22Rv1 (cell line): ENCODE measurements around the gene MAPK8IP2.
"Not testable (repeated sequence)": the region's sequence is repeated elsewhere in the genome, so short reads cannot be mapped to it uniquely, and the experiment has no call there.

ENCODE experiments used
- H3K27ac ChIP-seq: fragments of 450-650 bp; 2 replicates; pipeline ENCODE4 v1.5.1; 2017
- ZFX ChIP-seq: fragments of 450-650 bp; IDR thresholded peaks from 2 replicates; pipeline ENCODE4 v1.6.1; 2017; ENCODE audit warnings: antibody characterized with exemption, borderline replicate concordance
- TF ChIP-seq, protein P1 (sequence below): fragments of 450-650 bp; IDR thresholded peaks from 2 replicates; pipeline ENCODE4 v1.5.1; 2017; ENCODE audit warnings: mild to moderate bottlenecking

Gene MAPK8IP2

DNA sequence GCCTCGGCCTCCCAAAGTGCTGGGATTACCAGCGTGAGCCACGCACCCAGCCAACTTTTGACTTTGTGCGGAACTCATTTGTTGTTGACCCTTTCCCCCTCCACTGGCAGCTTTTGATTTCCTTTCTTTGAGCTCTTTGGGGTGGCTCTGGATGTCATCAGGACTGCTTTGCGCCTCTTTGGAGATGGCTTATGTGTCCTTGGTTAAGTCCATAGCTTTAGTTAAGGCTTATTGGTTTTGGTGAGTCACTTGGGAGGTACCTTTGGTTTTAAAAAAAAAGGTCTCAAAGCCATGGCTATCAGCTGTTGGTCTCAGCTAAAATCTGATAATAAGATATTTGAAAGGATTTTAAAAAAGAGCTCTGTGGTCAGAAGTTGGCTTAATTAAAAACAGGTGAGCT lies 32.5 kb downstream of the MAPK8IP2 start:
- no peak overlapping the region for H3K27ac ChIP-seq
- TF ChIP-seq, protein P1, sequence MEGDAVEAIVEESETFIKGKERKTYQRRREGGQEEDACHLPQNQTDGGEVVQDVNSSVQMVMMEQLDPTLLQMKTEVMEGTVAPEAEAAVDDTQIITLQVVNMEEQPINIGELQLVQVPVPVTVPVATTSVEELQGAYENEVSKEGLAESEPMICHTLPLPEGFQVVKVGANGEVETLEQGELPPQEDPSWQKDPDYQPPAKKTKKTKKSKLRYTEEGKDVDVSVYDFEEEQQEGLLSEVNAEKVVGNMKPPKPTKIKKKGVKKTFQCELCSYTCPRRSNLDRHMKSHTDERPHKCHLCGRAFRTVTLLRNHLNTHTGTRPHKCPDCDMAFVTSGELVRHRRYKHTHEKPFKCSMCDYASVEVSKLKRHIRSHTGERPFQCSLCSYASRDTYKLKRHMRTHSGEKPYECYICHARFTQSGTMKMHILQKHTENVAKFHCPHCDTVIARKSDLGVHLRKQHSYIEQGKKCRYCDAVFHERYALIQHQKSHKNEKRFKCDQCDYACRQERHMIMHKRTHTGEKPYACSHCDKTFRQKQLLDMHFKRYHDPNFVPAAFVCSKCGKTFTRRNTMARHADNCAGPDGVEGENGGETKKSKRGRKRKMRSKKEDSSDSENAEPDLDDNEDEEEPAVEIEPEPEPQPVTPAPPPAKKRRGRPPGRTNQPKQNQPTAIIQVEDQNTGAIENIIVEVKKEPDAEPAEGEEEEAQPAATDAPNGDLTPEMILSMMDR: no peak
- TF ChIP-seq ZFX: no peak

DNA sequence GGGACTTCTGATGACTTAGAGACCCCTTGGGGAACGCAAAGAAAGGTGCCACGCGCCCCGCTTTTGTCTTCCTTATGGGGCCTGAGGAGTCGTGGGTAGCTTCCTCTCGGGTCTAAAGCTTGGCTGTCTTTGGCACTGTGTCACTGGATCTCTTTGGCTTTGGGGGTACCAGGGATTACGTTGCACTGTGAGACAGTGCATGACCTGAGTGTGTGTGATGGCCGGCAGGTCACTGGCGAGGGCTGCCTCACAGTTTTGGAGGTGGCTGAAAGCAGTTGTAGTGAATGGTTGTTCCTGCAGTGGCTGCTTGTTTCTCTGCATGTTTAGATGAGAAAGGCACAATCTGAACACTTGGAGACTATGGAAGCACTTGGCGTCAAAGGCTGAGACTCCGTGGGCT lies 33.2 kb downstream of the MAPK8IP2 start:
- TF ChIP-seq ZFX: no peak
- TF ChIP-seq, protein P1: no peak

DNA sequence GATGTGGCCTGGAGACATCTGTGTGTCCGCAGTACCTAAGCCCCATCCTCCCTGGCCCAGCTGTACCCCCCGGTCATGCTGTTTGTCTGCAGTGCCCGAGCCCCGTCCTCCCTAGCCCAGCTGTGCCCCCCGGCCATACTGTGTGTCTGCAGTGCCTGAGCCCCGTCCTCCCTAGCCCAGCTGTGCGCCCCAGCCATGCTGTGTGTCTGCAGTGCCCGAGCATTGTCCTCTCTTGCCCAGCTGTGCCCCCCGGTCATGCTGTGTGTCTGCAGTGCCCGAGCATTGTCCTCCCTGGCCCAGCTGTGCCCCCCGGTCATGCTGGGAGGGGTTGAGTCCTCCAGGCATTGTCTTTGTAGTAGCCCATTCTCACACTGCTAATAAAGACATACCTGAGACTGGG lies 35.0 kb downstream of the MAPK8IP2 start:
- H3K27ac ChIP-seq: no peak overlapping the region
- TF ChIP-seq, protein P1: no peak
- no peak for TF ChIP-seq ZFX

More for the DNA sequence above, 33.2 kb downstream of the MAPK8IP2 start:
- no peak overlapping the region for H3K27ac ChIP-seq

DNA sequence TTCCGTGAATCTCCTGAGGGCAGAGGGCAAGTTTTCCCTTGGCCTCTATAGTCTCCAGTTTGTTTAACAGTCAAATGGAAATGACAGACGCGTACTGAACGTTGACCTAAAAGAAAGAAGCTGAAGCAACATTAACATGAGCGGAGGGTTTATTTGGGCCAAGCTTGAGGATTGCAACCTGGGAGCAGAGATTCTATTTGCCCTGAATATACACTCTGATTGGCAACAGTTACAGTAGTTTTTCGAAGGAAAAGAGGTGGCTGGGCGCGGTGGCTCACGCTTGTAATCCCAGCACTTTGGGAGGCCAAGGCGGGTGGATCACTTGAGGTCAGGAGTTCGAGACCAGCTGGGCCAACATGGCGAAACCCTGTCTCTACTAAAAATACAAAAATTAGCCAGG lies 39.7 kb downstream of the MAPK8IP2 start:
- H3K27ac ChIP-seq: not testable (repeated sequence)

DNA sequence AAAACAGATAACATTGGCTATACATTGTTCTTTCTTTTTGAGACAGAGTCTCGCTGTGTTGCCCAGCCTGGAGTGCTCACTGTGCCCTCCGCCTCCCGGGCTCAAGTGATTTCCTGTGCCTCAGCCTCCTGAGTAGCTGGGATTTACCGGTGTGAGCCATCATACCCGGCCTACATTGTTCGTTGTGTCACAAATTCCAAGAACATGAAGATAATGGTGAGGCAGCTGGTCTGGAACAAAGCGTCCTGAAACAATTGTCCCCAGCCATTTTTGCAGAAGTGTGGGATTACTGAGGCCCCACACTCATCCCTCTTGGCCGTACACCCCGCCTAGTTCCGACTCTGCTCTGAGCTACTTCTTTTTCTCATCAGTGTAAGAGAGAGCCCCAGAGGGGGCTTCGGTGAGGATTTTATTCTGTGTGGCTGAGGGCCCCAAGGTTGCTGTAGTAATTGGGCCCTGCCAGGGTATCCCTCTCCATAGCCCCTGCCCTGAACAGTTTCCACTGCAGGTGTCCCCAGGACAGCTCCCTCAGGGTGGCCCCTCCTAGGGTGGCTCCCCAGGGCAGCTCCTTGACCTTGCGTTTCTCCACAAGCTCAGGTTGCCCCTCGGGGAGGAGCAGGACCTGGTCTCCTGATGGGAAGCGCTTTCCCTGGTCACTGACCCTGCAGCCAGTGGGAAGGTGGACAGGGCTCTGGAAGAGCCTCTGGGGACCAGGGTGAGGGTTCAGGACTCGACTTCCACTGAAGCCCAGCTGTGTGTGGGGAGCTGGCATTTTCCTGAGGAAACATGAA lies 40.5 kb downstream of the MAPK8IP2 start:
- H3K27ac ChIP-seq: no peak overlapping the region
- no peak for TF ChIP-seq ZFX
- TF ChIP-seq, protein P1: no peak

DNA sequence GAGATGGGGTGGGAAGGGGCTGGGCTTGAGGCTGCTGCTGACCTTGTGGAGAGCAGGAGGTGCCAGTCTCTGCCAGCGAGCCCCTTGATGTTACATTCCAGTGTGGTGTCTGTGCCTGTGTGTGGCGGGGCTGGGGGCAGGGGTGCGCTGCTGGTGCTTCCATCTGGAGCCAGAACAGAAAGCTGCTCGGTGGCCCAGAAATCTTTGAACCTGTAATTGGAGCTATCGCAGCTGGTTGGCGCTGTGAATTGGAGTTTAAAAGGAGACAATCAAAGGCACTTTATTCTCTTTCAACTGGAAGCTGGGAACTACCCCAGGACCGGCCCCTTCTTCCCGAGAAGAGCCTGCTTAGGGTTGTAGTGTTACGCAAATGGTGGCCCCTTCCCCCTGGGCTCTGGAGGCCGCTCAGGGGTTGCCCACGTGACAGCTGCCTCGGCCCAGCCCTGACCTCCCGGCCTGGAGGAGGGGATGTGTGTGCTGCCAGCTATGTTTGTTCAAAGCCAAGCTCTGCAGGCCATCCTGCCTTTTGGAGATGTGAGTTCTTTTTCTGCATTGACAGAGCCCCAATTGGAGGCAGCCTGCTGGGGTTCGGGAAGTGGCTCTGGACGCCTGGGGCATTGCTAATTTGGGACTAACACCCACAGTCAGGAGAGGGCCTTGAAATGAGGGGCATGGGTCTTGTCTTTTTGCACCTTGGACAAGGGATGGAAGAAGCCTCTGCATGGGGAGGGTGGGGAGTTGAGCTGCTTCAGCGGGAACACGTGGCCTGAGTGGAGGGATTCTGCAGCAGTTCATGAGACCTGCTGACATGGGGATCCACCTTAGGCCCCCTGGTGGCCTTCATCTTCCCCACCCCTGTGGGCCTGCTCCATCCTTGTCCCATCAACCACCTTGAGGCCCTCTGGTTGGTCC lies 41.4 kb downstream of the MAPK8IP2 start:
- no peak overlapping the region for H3K27ac ChIP-seq
- TF ChIP-seq, protein P1: no peak
- TF ChIP-seq ZFX: no peak

DNA sequence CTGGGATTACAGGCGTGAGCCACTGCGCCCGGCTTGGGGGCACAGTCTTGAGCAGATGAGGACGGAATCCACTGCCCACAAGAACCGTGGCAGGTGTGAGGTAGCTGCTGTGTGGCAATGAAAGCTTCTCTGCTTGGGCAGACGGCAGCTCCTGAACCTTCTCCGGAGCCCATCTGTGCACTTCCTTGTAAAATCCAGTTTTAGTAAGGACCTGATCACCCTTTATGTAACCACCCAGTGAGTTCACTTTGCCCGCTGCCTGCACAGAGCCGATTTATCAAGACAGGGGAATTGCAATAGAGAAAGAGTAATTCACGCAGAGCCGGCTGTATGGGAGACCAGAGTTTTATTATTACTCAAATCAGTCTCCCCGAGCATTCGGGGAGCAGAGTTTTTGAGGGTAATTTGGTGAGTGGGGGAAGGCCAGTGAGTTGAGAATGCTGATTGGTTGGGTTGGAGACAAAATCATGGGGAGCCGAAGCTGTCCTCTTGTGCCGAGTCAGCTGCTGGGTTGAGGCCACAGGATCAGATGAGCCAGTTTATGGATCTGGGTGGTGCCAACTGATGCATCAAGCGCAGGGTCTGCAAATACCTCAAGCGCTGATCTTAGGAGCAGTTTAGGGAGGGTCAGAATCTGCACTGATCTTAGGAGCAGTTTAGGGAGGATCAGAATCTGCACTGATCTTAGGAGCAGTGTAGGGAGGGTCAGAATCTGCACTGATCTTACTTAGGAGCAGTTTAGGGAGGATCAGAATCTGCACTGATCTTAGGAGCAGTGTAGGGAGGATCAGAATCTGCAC lies 42.6 kb downstream of the MAPK8IP2 start:
- not testable (repeated sequence) for H3K27ac ChIP-seq

DNA sequence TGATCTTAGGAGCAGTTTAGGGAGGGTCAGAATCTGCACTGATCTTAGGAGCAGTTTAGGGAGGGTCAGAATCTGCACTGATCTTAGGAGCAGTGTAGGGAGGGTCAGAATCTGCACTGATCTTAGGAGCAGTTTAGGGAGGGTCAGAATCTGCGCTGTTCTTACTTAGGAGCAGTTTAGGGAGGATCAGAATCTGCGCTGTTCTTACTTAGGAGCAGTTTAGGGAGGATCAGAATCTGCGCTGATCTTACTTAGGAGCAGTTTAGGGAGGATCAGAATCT lies 43.2 kb downstream of the MAPK8IP2 start:
- not testable (repeated sequence) for H3K27ac ChIP-seq
